ENCODE results near the gene KLHDC3.

The KLHDC3 gene

GRCh38 chr6:42984001-42984923, 29.8 kb upstream of the KLHDC3 start, which contains the start of gene PPP2R5D:
Gene PPP2R5D, plus strand, starts transcription at chr6:42984570. Its CDS starts 108 bp downstream, at chr6:42984678.
- peak; percentile 1 for TF ChIP-seq CTCF (IDR thresholded peaks at IDR 0.05; ENCODE audit: low read depth, low read length, missing control alignments)
- DNase-seq = peak; percentile 99
- in situ Hi-C loops (cut with HindIII; ENCODE audit: low pct_ligation_motif_present, low sequenced_read_pairs) = no loop called here
- peaks cover 1% of the 10 kb centered on the region for H3K36me3 ChIP-seq (replicated peaks)
- H3K4me3 ChIP-seq (ENCODE audit: low read depth, low read length) = peak within 1 kb of the TSS; percentile 81
- H3K27ac ChIP-seq = peak within 1 kb of the TSS; percentile 49
- H3K27me3 ChIP-seq (replicated peaks) = no peaks in the 10 kb centered on the region

- DNase-seq = no peak
- Histone ChIP-seq H3K36me3 (replicated peaks) (peaks cover 2% of the 10 kb centered on the region), H3K27me3 (replicated peaks) (no peaks in the 10 kb centered on the region), H3K27ac (no peak overlapping the region), H3K4me3 (ENCODE audit: low read depth, low read length) (peak overlapping the region; percentile 81)
- no peak for TF ChIP-seq CTCF (IDR thresholded peaks at IDR 0.05; ENCODE audit: low read depth, low read length, missing control alignments)
- in situ Hi-C loops (cut with HindIII; ENCODE audit: low pct_ligation_motif_present, low sequenced_read_pairs) = no loop called here
Measured at GRCh38 chr6:42984924-42985475, 29.0 kb upstream of the KLHDC3 start.

- no peak for TF ChIP-seq CTCF (IDR thresholded peaks at IDR 0.05; ENCODE audit: low read depth, low read length, missing control alignments)
- Histone ChIP-seq H3K36me3 (replicated peaks) (peaks cover 16% of the 10 kb centered on the region), H3K27ac (no peak overlapping the region), H3K27me3 (replicated peaks) (no peaks in the 10 kb centered on the region), H3K4me3 (ENCODE audit: low read depth, low read length) (no peak overlapping the region)
- in situ Hi-C loops (cut with HindIII; ENCODE audit: low pct_ligation_motif_present, low sequenced_read_pairs) = no loop called here
- no peak for DNase-seq
Measured at GRCh38 chr6:42987533-42988451, 26.3 kb upstream of the KLHDC3 start.

- peaks cover 16% of the 10 kb centered on the region for H3K36me3 ChIP-seq (replicated peaks)
- TF ChIP-seq CTCF (IDR thresholded peaks at IDR 0.05; ENCODE audit: low read depth, low read length, missing control alignments) = no peak
- in situ Hi-C loops (cut with HindIII; ENCODE audit: low pct_ligation_motif_present, low sequenced_read_pairs) = no loop called here
- no peak for DNase-seq
- H3K27ac ChIP-seq = no peak overlapping the region
- no peak overlapping the region for H3K4me3 ChIP-seq (ENCODE audit: low read depth, low read length)
- no peaks in the 10 kb centered on the region for H3K27me3 ChIP-seq (replicated peaks)
Measured at GRCh38 chr6:42988486-42989020, 25.5 kb upstream of the KLHDC3 start.

- no peak for DNase-seq
- Histone ChIP-seq H3K27ac (no peak overlapping the region), H3K36me3 (replicated peaks) (peaks cover 16% of the 10 kb centered on the region), H3K27me3 (replicated peaks) (no peaks in the 10 kb centered on the region), H3K4me3 (ENCODE audit: low read depth, low read length) (no peak overlapping the region)
- in situ Hi-C loops (cut with HindIII; ENCODE audit: low pct_ligation_motif_present, low sequenced_read_pairs) = no loop called here
- no peak for TF ChIP-seq CTCF (IDR thresholded peaks at IDR 0.05; ENCODE audit: low read depth, low read length, missing control alignments)
Measured at GRCh38 chr6:42989923-42990322, 24.1 kb upstream of the KLHDC3 start.
